ENCODE results near the gene SLC41A2. TPM values are rescaled to one million over a fixed set of nuclear protein-coding genes. Genes with fewer than 3 reads are reported as not detected.

The SLC41A2 gene
- total and polyA plus RNA-seq, 10 of the 15 experiments (the other 5 are each of a cell fraction or from before 2014, with no cell fraction given), result 3.5 to 19.0 (median 11.3) TPM

GRCh38 chr12:104960464-104960863 lies 2.4 kb upstream of the SLC41A2 start (continued):
- no peak for TF ChIP-seq ZBTB40 (IDR thresholded peaks at IDR 0.05; ENCODE audit: borderline replicate concordance)

DNA sequence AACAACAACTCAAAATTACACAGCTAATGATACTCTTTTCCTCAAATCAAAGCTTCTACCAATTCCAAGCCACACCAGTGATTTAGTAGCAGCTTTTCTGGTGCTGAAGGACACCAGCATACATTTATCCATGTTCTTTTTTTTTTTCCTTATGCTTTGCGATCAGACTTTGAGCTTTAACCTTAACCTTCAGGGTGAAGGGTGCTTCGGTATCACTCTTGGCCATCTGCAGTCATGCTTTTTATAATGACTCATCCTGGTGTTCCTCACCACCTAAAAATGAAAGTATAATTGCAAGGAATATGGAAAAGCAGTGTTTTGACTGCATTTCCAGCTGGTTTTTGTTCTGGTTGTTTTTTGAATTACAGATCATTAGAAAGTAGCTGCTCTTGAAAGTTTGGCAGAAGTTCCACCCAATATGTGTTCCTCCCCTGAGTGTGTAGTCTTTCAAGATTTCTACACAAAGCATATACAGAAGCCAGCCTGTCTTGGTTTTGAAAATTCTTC lies 1.3 kb upstream of the SLC41A2 start:
- H3K27ac ChIP-seq (ENCODE audit: control insufficient read depth, insufficient read depth), result no peak overlapping the region
- FAIRE-seq (no peak), ATAC-seq (no peak), DNase-seq (ENCODE audit: low read depth, low spot score) (no peak)
- ChIA-PET CTCF (interaction anchor here (0.6 to 2.6 kb wide), 12 partner anchors 10 to 578 kb away, joined by 3 to 10 read pairs (median 4); partner anchors contain the start of gene NOPCHAP1), RAD21 (ENCODE audit: unreplicated experiment) (interaction anchor here (0.6 to 2.3 kb wide), 11 partner anchors 16 to 578 kb away, joined by 3 to 12 read pairs (median 4); no protein-coding TSS in a partner anchor), POLR2A (interaction anchor here (0.6 to 1.5 kb wide), 7 partner anchors 12 to 1874 kb away, joined by 3 to 9 read pairs (median 3); partner anchors contain the start of gene NOPCHAP1), SMC1A (ENCODE audit: uncharacterized antibody, unreplicated experiment) (interaction anchor here (0.8 to 4.0 kb wide), 20 partner anchors 8 to 578 kb away, joined by 3 to 24 read pairs (median 4); no protein-coding TSS in a partner anchor)
- H3K36me3 ChIP-seq (ENCODE audit: control insufficient read depth in 2 of 2, insufficient read depth in 2 of 2, low read length in 1 of 2), result no peaks in the 10 kb centered on the region
- H2AFZ ChIP-seq (ENCODE audit: control insufficient read depth, low read depth, low read length), result no peak overlapping the region
- no peaks in the 10 kb centered on the region for H3K27me3 ChIP-seq (replicated peaks in 1 of 2; ENCODE audit: control insufficient read depth in 2 of 2, insufficient read depth in 2 of 2, low read length in 1 of 2)
- no peak overlapping the region for H3K9ac ChIP-seq (ENCODE audit: control insufficient read depth, insufficient read depth, low read length)
- H3K9me3 ChIP-seq (replicated peaks; ENCODE audit: control insufficient read depth, insufficient read depth, low read length), result no peaks in the 10 kb centered on the region
- no TSS peak for BruUV-seq (replicated peaks)
- peaks cover 10% of the 10 kb centered on the region for H3K4me1 ChIP-seq (ENCODE audit: control insufficient read depth, insufficient read depth, low read length)
- no peaks in the 10 kb centered on the region for H4K20me1 ChIP-seq (ENCODE audit: control insufficient read depth, insufficient read depth)
- no peak overlapping the region for H3K4me3 ChIP-seq
- WGBS (ENCODE audit: insufficient coverage, insufficient replicate concordance, low lambda C conversion rate, missing lambda C conversion rate), result 25% methylated on average over 2 of the region's 2 CpGs
- in situ Hi-C loops (cut with MboI), result no loop called here
- H3K4me2 ChIP-seq (ENCODE audit: control insufficient read depth, insufficient read depth), result peak overlapping the region; percentile 78; the same call in 1 of the 2 replicates
- H3K79me2 ChIP-seq (ENCODE audit: control insufficient read depth, insufficient read depth, low read length), result peaks cover 6% of the 10 kb centered on the region
- intact Hi-C loops (cut with micrococcal nuclease; ENCODE audit: unreplicated experiment), result loop anchor here (10.0 kb wide), 1 partner anchor 275 kb away; no protein-coding TSS in a partner anchor
- no peak for TF ChIP-seq MTA3 (IDR thresholded peaks at IDR 0.05; ENCODE audit: borderline replicate concordance, low read length)
- TF ChIP-seq JUNB (IDR thresholded peaks at IDR 0.05), result 0 out of 2 replicates have a peak, but pooled peaks have one; percentile 29
- TF ChIP-seq GABPA (IDR thresholded peaks at IDR 0.05; ENCODE audit: low read depth), result no peak
- TF ChIP-seq KLF5 (IDR thresholded peaks at IDR 0.05; ENCODE audit: partially characterized antibody), result no peak
- TF ChIP-seq SMC3 (IDR thresholded peaks at IDR 0.05; ENCODE audit: borderline replicate concordance, low read length), result no peak
- no peak for TF ChIP-seq EP300 (IDR thresholded peaks at IDR 0.05; ENCODE audit: borderline replicate concordance in 1 of 2, control insufficient read depth in 1 of 2, low read depth in 2 of 2, low read length in 2 of 2)
- no peak for TF ChIP-seq POLR2AphosphoS2 (IDR thresholded peaks at IDR 0.05; ENCODE audit: low read depth, low read length)
- no peak for TF ChIP-seq BCL3 (IDR thresholded peaks at IDR 0.05; ENCODE audit: borderline replicate concordance, insufficient read depth, low read depth, low read length, poor library complexity, severe bottlenecking)
- no peak for TF ChIP-seq CREM (IDR thresholded peaks at IDR 0.05; ENCODE audit: low read depth)
- no peak for TF ChIP-seq CHD4 (IDR thresholded peaks at IDR 0.05)
- TF ChIP-seq NR2F1 (conservative IDR thresholded peaks at IDR 0.05), result 0 out of 2 replicates have a peak, but pooled peaks have one; percentile 17
- TF ChIP-seq TCF3 (IDR thresholded peaks at IDR 0.05; ENCODE audit: borderline replicate concordance, insufficient read depth, low read depth, low read length), result no peak
- TF ChIP-seq NFIC (IDR thresholded peaks at IDR 0.05; ENCODE audit: low read depth, low read length), result peak; percentile 35; the same call in 1 of the 2 replicates
- TF ChIP-seq WRNIP1 (IDR thresholded peaks at IDR 0.05; ENCODE audit: borderline replicate concordance, low read depth, low read length), result no peak
- no peak for TF ChIP-seq MXI1 (IDR thresholded peaks at IDR 0.05; ENCODE audit: low read depth, low read length)

Measured in GM12878 (cell line).